ENCODE data around the gene CAMLG.

Gene CAMLG

DNA sequence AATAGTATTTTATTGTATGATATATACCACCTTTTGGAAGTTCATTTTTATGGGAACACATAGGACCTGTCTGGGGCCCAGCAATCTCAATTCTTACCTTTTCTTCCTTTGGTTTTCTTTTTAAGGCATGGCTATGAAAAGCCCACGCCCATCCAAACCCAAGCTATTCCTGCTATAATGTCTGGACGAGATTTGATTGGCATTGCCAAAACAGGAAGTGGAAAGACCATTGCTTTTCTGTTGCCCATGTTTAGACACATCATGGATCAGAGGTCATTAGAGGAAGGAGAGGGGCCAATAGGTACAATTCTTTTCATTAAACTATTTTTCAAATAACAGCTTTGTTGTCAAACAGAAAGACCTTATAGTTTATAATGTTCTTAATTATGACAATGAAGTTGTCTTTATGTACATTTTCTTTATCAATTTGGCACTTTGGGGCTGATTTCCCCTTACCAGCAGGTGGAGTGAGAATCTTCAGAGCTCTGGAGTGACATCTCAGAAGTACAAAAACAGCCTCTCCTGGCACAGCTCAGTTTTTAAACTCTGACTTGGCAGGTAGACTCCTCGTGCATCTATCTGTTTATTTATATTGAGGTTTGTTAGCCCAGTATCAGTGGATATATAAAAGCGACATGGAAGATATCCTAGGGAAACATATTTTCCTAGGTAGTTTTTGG is 46.0 kb downstream of the CAMLG start:
- no peak for DNase-seq

DNA sequence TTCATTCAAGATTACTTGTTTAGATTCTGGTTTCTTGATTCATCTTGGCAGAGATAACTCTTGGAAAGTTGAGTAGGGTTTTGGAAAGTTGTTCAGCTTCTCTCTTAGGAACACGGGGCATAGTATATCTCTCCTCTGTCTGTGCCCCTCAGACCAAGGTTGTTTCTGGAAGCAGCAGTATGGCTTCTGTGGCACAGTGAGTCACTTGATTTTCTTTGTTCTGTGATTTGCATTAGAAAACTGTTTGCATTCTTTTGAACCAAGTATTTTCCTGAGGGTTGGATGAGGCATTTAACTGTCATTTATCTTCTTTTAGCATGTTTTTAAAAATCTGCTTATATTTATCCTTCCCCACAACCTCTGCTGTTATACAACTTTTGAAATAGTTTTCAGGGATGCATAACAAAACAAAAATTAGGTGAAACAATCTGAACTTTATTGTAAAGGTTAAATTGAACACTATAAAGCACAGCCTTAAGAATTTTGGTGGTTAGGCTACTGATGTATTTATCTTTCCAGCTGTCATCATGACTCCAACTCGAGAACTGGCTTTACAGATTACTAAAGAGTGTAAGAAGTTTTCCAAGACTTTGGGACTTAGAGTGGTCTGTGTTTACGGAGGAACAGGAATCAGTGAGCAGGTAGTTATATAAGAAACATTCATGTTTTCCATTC is 46.7 kb downstream of the CAMLG start:
- DNase-seq, result no peak

DNA sequence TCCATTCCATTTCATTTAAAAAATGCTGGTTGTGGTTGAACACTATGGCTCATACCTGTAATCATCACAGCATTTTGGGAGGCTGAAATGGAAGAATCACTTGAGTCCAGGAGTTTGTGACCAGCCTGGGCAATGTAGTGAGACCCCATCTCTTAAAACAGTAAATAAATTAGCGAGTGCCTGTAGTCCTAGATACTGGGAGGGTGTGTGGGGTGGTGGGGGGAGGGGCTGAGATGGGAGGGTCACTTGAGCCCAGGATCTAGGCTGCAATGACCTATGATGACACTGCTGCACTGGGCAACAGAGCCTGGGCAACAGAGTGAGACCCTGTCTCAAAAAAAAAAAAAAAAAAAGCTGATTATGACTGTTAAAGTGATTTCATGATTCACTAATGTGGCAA is 49.3 kb downstream of the CAMLG start:
- DNase-seq, result no peak

DNA sequence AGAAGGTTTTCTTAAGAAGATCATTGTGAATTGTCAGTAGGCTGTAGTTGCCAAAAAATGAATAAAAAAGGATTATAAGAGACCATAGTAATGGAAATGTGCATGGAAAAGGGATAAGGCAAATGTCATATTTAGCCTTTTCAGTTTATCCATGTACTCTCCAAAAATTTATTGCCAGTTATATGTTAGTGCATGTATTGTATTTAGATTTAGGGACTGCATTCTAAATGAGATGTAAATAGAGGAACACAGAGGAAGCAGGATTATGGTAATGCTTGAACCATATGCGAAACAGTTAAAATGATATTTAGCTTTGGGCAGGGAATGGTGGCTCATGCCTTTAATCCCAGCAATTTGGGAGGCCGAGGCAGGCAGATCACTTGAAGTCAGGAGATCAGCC is 53.2 kb downstream of the CAMLG start:
- DNase-seq, result no peak

DNA sequence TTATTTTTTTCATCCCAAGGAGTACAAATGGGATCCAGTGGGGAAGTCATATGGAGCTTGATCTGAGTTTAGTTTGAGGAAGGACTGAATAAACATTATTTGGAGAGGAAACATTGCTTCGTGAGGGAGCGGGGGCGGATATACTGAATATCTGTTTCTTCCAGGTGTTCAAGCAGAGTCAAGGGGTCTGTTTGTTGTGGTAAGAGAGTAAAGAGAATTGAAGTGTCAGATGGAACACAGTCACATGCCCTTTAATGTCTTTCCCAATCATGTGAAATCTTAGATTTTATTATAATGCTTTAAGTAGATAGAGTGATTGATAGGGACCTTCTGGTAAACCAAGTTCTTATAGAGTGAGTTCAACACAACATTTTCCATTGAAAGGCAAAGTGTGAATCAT is 53.9 kb downstream of the CAMLG start:
- no peak for DNase-seq

DNA sequence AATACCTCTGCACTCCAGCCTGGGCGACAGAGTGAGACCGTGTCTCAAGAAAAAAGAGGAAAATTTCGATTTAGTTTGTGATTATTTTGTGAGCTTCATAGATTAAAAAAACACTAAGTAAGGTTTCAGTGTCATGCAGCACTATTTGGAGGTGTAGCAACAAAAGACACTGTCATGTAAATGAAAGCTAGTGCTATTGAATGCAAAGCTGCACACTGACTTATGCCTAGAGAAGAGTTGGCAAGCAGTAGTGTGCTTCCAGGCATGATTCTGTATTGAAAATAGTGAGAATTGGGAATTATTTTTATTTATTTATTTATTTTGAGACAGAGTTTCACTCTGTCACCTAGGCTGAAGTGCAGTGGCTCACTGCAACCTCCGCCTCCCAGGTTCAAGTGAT is 54.8 kb downstream of the CAMLG start:
- DNase-seq, result no peak

DNA sequence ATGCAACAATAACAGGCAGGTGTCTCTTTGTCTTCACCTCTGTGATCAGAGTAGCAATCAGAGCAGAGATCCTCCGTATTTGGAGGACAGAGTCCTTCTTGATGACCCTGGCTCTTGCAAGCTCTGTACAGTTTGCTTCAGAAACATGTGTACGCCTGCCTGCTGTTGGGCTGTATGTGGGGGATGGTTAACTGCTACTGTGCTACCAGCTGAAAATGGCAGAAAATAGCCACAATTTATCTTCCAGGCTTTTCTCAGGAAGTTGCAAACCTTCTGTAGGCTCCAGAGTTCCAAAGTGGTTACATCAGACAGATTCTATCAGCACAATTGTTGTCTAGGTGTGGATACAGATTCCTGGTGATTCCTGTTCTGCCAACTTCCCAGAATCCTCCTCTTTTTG is 55.7 kb downstream of the CAMLG start:
- no peak for DNase-seq

DNA sequence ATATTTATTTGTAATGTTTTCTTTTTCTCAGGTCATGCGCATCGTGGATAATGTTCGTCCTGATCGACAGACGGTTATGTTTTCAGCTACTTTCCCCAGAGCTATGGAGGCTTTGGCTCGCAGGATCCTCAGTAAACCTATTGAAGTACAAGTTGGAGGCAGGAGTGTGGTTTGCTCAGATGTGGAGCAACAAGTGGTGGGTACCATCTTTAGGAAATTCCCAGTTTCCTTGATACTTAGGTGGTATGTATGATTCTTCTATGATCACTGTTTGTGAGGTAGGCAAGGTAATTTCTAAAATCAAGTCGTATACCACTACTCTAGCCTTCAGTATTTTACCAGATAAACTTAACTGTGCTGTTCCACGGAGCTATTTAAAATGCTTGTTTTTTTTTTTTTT is 56.5 kb downstream of the CAMLG start:
- DNase-seq, result no peak

DNA sequence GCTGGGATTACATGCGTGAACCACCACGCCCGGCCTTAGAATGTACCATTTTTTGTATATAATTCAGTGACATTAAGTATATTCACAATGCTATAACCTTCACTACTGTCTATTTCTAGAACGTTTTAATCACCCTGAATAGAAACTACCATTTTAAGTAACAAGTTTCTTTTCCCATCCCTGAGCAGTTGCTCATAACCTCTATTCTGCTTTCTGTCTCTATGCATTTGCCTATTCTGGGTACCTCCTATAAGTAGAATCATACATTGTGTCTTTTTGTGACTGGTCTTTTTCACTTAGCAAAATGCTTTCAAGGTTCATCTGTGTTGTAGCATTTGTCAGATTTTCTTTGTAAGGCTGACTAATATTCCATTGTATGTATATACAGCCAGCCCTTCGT is 60.1 kb downstream of the CAMLG start:
- DNase-seq, result no peak

Data from NCI-H82 (cell line).